ENCODE results near the gene ABI2.

ABI2 gene

DNA sequence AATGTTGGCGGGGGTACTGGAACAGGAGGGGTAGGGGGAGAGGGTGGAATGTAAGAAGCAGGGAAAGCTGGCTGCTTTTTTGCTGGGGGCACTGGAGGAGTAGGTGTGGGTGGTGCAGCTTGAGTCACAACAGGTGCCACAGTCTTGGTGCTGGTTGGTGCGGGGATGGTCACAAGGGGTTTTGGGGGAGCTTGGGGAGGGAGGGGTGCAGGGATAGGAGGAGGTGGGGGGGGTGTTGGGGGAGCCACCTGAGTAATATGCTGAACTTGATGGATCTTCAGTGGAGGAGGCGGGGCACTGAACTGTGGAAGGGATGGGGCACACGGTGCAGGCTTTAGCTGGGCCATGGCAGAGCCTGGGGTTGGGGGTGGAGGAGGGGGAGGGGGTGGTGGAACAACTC is 112.5 kb downstream of the ABI2 start:
- Histone ChIP-seq H3K36me3 (ENCODE audit: control insufficient read depth, insufficient read depth, low read length) (no peaks in the 10 kb centered on the region), H3K4me3 (ENCODE audit: low read depth, low read length) (no peak overlapping the region), H3K27ac (no peak overlapping the region), H2AFZ (no peak overlapping the region), H3K79me2 (no peaks in the 10 kb centered on the region), H3K9me3 (ENCODE audit: control insufficient read depth, low read length) (no peaks in the 10 kb centered on the region), H3K27me3 (ENCODE audit: control insufficient read depth, insufficient read depth, low read length) (no peaks in the 10 kb centered on the region), H3K4me1 (no peaks in the 10 kb centered on the region), H3K4me2 (ENCODE audit: low read length) (no peak overlapping the region), H3K9ac (no peak overlapping the region)
- TF ChIP-seq, protein P1, sequence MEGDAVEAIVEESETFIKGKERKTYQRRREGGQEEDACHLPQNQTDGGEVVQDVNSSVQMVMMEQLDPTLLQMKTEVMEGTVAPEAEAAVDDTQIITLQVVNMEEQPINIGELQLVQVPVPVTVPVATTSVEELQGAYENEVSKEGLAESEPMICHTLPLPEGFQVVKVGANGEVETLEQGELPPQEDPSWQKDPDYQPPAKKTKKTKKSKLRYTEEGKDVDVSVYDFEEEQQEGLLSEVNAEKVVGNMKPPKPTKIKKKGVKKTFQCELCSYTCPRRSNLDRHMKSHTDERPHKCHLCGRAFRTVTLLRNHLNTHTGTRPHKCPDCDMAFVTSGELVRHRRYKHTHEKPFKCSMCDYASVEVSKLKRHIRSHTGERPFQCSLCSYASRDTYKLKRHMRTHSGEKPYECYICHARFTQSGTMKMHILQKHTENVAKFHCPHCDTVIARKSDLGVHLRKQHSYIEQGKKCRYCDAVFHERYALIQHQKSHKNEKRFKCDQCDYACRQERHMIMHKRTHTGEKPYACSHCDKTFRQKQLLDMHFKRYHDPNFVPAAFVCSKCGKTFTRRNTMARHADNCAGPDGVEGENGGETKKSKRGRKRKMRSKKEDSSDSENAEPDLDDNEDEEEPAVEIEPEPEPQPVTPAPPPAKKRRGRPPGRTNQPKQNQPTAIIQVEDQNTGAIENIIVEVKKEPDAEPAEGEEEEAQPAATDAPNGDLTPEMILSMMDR (IDR thresholded peaks at IDR 0.05): no peak

DNA sequence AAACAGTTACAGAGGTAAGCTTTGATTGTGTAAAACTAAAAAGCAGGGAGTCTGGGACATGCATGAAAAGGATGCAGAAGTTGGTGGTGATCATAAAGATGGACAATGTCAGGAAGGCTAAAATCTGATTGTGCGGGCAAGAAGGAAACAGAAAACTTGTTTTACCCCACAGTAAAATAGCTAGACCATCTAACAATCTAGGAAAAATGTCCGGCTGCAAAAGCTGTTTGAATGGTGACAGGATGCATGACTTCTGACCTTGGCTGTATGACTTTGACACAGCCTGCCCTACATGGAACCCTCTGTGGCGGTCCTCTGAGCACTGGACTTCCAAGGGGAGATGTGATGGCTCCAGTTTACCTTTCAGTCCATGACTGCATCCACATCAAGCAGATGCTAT is 113.3 kb downstream of the ABI2 start:
- no peak overlapping the region for H3K27ac ChIP-seq
- H3K79me2 ChIP-seq: no peaks in the 10 kb centered on the region
- no peaks in the 10 kb centered on the region for H3K9me3 ChIP-seq (ENCODE audit: control insufficient read depth, low read length)
- no peaks in the 10 kb centered on the region for H3K27me3 ChIP-seq (ENCODE audit: control insufficient read depth, insufficient read depth, low read length)
- H2AFZ ChIP-seq: no peak overlapping the region
- H3K36me3 ChIP-seq (ENCODE audit: control insufficient read depth, insufficient read depth, low read length): no peaks in the 10 kb centered on the region
- no peaks in the 10 kb centered on the region for H3K4me1 ChIP-seq
- H3K4me2 ChIP-seq (ENCODE audit: low read length): no peak overlapping the region
- no peak overlapping the region for H3K4me3 ChIP-seq (ENCODE audit: low read depth, low read length)
- H3K9ac ChIP-seq: no peak overlapping the region
- TF ChIP-seq, protein P1 (IDR thresholded peaks at IDR 0.05): no peak

DNA sequence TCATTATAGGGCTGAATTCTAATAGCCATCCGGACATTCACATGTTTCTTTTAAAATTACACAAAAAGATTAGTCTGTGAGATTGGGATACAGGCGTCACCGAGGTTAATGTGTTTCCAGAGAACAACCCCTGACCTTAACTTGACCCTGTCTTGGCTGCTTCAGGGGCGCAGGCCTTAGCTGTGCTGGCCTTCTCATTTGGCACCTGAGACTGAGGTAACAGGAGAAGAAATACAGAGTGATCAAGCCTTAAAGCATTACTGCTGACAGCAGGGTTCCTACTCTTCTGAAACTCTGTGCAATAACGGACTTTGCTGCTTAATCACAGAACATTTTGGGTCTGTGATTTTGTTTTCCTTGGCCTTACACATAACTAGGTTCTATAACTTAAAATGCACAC is 114.3 kb downstream of the ABI2 start:
- Histone ChIP-seq H3K27me3 (ENCODE audit: control insufficient read depth, insufficient read depth, low read length) (no peaks in the 10 kb centered on the region), H3K4me1 (no peaks in the 10 kb centered on the region), H3K4me2 (ENCODE audit: low read length) (no peak overlapping the region), H3K9me3 (ENCODE audit: control insufficient read depth, low read length) (no peaks in the 10 kb centered on the region), H3K9ac (no peak overlapping the region), H3K79me2 (no peaks in the 10 kb centered on the region), H2AFZ (no peak overlapping the region), H3K27ac (no peak overlapping the region), H3K4me3 (ENCODE audit: low read depth, low read length) (no peak overlapping the region), H3K36me3 (ENCODE audit: control insufficient read depth, insufficient read depth, low read length) (no peaks in the 10 kb centered on the region)
- TF ChIP-seq, protein P1 (IDR thresholded peaks at IDR 0.05): no peak

DNA sequence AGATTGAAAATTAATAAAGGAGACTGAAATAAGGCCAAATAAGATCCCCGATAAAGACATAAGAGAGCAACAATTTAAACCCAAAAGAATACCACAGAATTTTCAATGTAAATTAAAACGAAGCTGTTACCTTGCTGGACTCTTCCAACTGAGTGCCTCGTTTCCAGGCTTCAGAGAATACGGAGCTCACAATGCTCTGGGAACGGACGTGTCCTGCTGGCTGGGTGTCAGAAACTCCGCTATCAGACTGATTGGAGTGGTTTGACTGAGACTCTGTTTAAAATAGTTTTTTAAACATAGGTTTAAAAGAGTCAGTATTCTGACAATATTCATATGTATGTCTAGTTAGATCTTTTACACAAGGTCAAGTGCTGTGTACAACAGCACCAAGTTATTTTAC is 116.5 kb downstream of the ABI2 start:
- no peak overlapping the region for H3K9ac ChIP-seq
- H3K4me3 ChIP-seq (ENCODE audit: low read depth, low read length): no peak overlapping the region
- no peaks in the 10 kb centered on the region for H3K36me3 ChIP-seq (ENCODE audit: control insufficient read depth, insufficient read depth, low read length)
- H3K9me3 ChIP-seq (ENCODE audit: control insufficient read depth, low read length): no peaks in the 10 kb centered on the region
- H3K27me3 ChIP-seq (ENCODE audit: control insufficient read depth, insufficient read depth, low read length): no peaks in the 10 kb centered on the region
- no peaks in the 10 kb centered on the region for H3K4me1 ChIP-seq
- H3K27ac ChIP-seq: no peak overlapping the region
- TF ChIP-seq, protein P1 (IDR thresholded peaks at IDR 0.05): no peak
- no peaks in the 10 kb centered on the region for H3K79me2 ChIP-seq
- no peak overlapping the region for H2AFZ ChIP-seq
- H3K4me2 ChIP-seq (ENCODE audit: low read length): no peak overlapping the region

DNA sequence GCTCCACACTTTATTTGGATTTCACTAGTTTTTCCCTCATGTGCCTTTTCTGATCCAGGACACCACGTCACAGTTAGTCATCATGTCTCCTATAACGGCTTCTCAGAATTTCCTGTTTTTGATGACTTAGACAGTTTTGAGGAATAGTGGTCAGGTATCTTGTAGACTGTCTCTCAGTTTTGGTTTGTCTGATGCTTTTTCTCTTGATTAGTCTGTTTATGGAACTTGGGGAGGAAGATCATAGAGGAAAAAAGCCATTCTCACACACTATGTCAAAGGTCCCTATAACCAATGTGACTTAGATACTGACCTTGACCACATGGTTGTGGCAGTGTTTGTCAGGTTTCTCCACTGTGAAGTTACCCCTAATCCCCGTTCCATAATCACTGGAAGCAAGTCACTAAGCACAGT is 117.9 kb downstream of the ABI2 start:
- Histone ChIP-seq H3K4me3 (ENCODE audit: low read depth, low read length) (no peak overlapping the region), H3K27me3 (ENCODE audit: control insufficient read depth, insufficient read depth, low read length) (no peaks in the 10 kb centered on the region), H3K4me2 (ENCODE audit: low read length) (no peak overlapping the region), H2AFZ (no peak overlapping the region), H3K27ac (no peak overlapping the region), H3K9me3 (ENCODE audit: control insufficient read depth, low read length) (no peaks in the 10 kb centered on the region), H3K36me3 (ENCODE audit: control insufficient read depth, insufficient read depth, low read length) (no peaks in the 10 kb centered on the region), H3K79me2 (no peaks in the 10 kb centered on the region), H3K4me1 (no peaks in the 10 kb centered on the region), H3K9ac (no peak overlapping the region)
- TF ChIP-seq, protein P1 (IDR thresholded peaks at IDR 0.05): no peak
